NB4 (cell line): ENCODE measurements around the gene NINJ1.
A peak's percentile ranks its signal among the peaks of the same experiment; 100 is the strongest.

Experiments
- DNase-seq: peaks from one replicate; pipeline ENCODE4 v3.0.0; 2010; ENCODE audit warnings: low read depth
- H3K4me3 ChIP-seq: one replicate; pipeline ENCODE4 v1.5.1; 2011; ENCODE audit warnings: mild to moderate bottlenecking, low read depth, low read length, moderate library complexity
- CTCF ChIP-seq: IDR thresholded peaks from one replicate; pipeline ENCODE4 v1.5.1; 2012; ENCODE audit warnings: low read depth, low read length
- MAX ChIP-seq: IDR thresholded peaks from 2 replicates; pipeline ENCODE4 v1.6.1; 2011; ENCODE audit warnings: low read depth, low read length
- MYC ChIP-seq: IDR thresholded peaks from 2 replicates; pipeline ENCODE4 v1.6.1; 2011; ENCODE audit warnings: low read depth, low read length
- POLR2A ChIP-seq: IDR thresholded peaks from 2 replicates; pipeline ENCODE4 v1.6.1; 2011; ENCODE audit warnings: mild to moderate bottlenecking; ENCODE audit not compliant: insufficient read length; ENCODE audit errors: extremely low read depth

Gene NINJ1

GRCh38 chr9:93093877-93094657 is 40.0 kb downstream of the NINJ1 start:
- no peak for TF ChIP-seq MYC
- no peak for TF ChIP-seq MAX
- no peak for TF ChIP-seq POLR2A
- TF ChIP-seq CTCF: no peak
- DNase-seq: no peak
- no peak overlapping the region for H3K4me3 ChIP-seq

- no peak for DNase-seq
- TF ChIP-seq CTCF: no peak
- TF ChIP-seq POLR2A: no peak
- TF ChIP-seq MYC: no peak
- no peak for TF ChIP-seq MAX
- no peak overlapping the region for H3K4me3 ChIP-seq
Measured at GRCh38 chr9:93093127-93093876, 40.7 kb downstream of the NINJ1 start.

GRCh38 chr9:93092251-93092991 is 41.6 kb downstream of the NINJ1 start:
- TF ChIP-seq MYC (no peak), CTCF (no peak), MAX (no peak), POLR2A (no peak)
- no peak overlapping the region for H3K4me3 ChIP-seq
- no peak for DNase-seq

- no peak overlapping the region for H3K4me3 ChIP-seq
- peak; percentile 74 for DNase-seq
Measured at GRCh38 chr9:93091453-93092081, 42.5 kb downstream of the NINJ1 start.

More at GRCh38 chr9:93091453-93092081, 42.5 kb downstream of the NINJ1 start:
- TF ChIP-seq POLR2A (no peak), CTCF (no peak), MAX (no peak), MYC (no peak)
